Upper lobe of left lung (tissue), 6 donors: ENCODE data around the gene RTCB. TPM values are rescaled to one million over a fixed set of nuclear protein-coding genes. Genes with fewer than 3 reads are reported as not detected.
A peak's percentile ranks its signal among the peaks of the same experiment; 100 is the strongest.

ENCODE experiments used
- ATAC-seq, 2 donors: fragments of 200-7000 bp; cut with Tn5 transposase; one replicate each; pipeline ENCODE4 v1.9.1; 2022; ENCODE audit warnings: mild to moderate bottlenecking in 2 of 2, moderate library complexity in 2 of 2; ENCODE audit not compliant: low FRiP score in 2 of 2
- DNase-seq, 2 donors: peaks; one replicate each; pipeline ENCODE4 v3.0.0-alpha.2; 2019 to 2020
- H3K27ac ChIP-seq, 4 donors: fragments of 200-600 bp; sonication (generic); one replicate each; pipeline ENCODE4 v1.5.1; 2016 to 2019
- H3K27me3 ChIP-seq, 4 donors: fragments of 200-600 bp; sonication (generic); one replicate each; pipeline ENCODE4 v1.5.1; 2017 to 2019
- H3K36me3 ChIP-seq, 4 donors: fragments of 200-600 bp; sonication (generic); one replicate each; pipeline ENCODE4 v1.5.1; 2016 to 2019
- H3K4me1 ChIP-seq, 4 donors: fragments of 200-600 bp; sonication (generic); one replicate each; pipeline ENCODE4 v1.5.1; 2018 to 2019
- H3K4me3 ChIP-seq, 4 donors: fragments of 200-600 bp; sonication (generic); one replicate each; pipeline ENCODE4 v1.5.1; 2017 to 2019; ENCODE audit warnings: mild to moderate bottlenecking in 2 of 4, moderate library complexity in 1 of 4
- H3K9me3 ChIP-seq, 4 donors: fragments of 200-600 bp; sonication (generic); one replicate each; pipeline ENCODE4 v1.5.1; 2018 to 2019
- EP300 ChIP-seq, 4 donors: sonication (generic); formaldehyde crosslinking; IDR thresholded peaks; one replicate each; pipeline ENCODE4 v1.5.1; 2017; ENCODE audit warnings: antibody characterized with exemption in 4 of 4, control low read depth in 2 of 4
- POLR2A ChIP-seq, 4 donors: fragments of 450-650 bp; IDR thresholded peaks; one replicate each; pipeline ENCODE4 v1.5.1; 2016 to 2017; ENCODE audit warnings: antibody characterized with exemption in 4 of 4, mild to moderate bottlenecking in 2 of 4
- POLR2AphosphoS5 ChIP-seq, 2 donors: sonication (generic); formaldehyde crosslinking; IDR thresholded peaks; one replicate each; pipeline ENCODE4 v1.5.1; 2017; ENCODE audit warnings: antibody characterized with exemption in 2 of 2
- WGBS, 2 donors: methylation state at CpG; one replicate each; pipeline ENCODE4 v1.1.5; 2017 to 2018; 5-methylcytosine and 5-hydroxymethylcytosine counted together
- total RNA-seq, 6 donors: library from RNA; depleted of rRNA in 4 of 6; stranded (reverse); fragments of >200 nt in 4 of 6; gene quantifications; one replicate each; pipeline versions ENCODE4 v1.1.0 to v1.2.1, GENCODE V29; 2016 to 2021
- TF ChIP-seq, protein P1 (sequence below), 6 experiments: fragments of 450-650 bp in 4 of 6; fragments of 200-600 bp in 2 of 6; sonication (generic) in 2 of 6; IDR thresholded peaks; one replicate each; pipeline ENCODE4 v1.5.1; 2016 to 2019; ENCODE audit warnings: antibody characterized with exemption in 6 of 6
- donor health status: DM: no; HTN: no; CAD: no; lungs with moderate emphysema.
- donor health status: DM: no; HTN: yes; CAD: no; lungs with severe emphysema.

RTCB gene
- total RNA-seq, 6 donors from 2014 or later, result 45.3 to 71.4 (median 63.7) TPM

DNA sequence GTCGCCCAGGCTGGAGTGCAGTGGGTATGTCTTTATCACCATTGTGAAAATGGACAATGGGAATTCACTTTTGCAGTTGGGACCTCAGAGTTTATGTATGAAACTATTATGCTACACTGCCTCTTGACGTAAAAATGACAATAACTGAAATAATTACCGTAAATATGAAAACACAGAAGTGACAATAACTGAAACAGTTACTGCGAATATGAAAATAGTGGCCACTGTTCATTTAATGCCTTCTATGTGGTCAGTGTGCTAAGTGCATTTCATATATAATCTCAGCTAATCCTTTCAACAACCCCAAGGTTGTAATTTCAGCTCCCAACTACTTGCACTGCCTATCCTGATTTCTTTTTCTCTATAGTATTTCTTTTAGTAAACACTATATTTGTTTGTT is 5.9 kb upstream of the RTCB start:
- no peak for ATAC-seq
- Histone ChIP-seq H3K27me3 (no peaks in the 10 kb centered on the region), H3K4me3 (no peak overlapping the region), H3K27ac (no peak overlapping the region), H3K9me3 (no peaks in the 10 kb centered on the region), H3K36me3 (no peaks in the 10 kb centered on the region), H3K4me1 (peaks cover 0 to under 1% (median 0%) of the 10 kb centered on the region in 4 donors)
- TF ChIP-seq POLR2A (IDR thresholded peaks at IDR 0.05), result no peak
- TF ChIP-seq POLR2AphosphoS5 (IDR thresholded peaks at IDR 0.05), result no peak
- TF ChIP-seq EP300 (IDR thresholded peaks at IDR 0.05), result no peak
- TF ChIP-seq, protein P1, sequence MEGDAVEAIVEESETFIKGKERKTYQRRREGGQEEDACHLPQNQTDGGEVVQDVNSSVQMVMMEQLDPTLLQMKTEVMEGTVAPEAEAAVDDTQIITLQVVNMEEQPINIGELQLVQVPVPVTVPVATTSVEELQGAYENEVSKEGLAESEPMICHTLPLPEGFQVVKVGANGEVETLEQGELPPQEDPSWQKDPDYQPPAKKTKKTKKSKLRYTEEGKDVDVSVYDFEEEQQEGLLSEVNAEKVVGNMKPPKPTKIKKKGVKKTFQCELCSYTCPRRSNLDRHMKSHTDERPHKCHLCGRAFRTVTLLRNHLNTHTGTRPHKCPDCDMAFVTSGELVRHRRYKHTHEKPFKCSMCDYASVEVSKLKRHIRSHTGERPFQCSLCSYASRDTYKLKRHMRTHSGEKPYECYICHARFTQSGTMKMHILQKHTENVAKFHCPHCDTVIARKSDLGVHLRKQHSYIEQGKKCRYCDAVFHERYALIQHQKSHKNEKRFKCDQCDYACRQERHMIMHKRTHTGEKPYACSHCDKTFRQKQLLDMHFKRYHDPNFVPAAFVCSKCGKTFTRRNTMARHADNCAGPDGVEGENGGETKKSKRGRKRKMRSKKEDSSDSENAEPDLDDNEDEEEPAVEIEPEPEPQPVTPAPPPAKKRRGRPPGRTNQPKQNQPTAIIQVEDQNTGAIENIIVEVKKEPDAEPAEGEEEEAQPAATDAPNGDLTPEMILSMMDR (IDR thresholded peaks at IDR 0.05), result no peak
- no peak for DNase-seq
- WGBS, 2 donors, result 65 to 79% methylated on average over 4 of the region's 4 CpGs

DNA sequence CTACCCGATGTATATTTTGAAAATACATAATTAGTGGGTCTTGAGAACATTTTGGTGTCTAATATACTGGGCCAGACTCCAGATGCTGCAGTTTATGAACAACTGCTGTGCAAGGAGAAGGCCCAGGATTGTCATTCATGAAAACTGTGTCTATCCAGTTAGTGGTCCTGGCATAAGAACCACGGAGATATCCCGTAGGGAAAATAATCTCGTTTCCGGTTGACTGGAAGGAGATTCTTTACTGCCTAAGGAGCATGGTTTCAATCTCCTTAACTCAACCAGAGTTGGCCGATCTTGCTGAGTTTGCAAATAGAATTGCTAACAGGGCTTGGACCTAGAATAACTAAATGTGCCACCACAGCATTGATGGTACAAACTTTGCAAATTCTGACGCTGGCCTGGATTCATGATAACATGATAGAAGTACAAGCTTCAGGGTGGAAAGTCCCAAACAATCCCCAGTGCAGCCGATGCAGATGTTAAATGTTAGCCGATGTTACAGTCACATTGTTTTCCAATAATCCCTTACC is 4.6 kb upstream of the RTCB start:
- H3K4me1 ChIP-seq, result peaks cover 0 to 8% (median 2%) of the 10 kb centered on the region in 4 donors
- no peaks in the 10 kb centered on the region for H3K36me3 ChIP-seq
- no peaks in the 10 kb centered on the region for H3K27me3 ChIP-seq
- DNase-seq, result no peak
- H3K4me3 ChIP-seq, result no peak overlapping the region
- TF ChIP-seq POLR2A (IDR thresholded peaks at IDR 0.05) (no peak), EP300 (IDR thresholded peaks at IDR 0.05) (no peak), POLR2AphosphoS5 (IDR thresholded peaks at IDR 0.05) (no peak)
- TF ChIP-seq, protein P1 (IDR thresholded peaks at IDR 0.05), result no peak
- H3K27ac ChIP-seq, result no peak overlapping the region
- no peak for ATAC-seq
- 85 to 89% methylated on average over 9 of the region's 9 CpGs for WGBS, 2 donors
- H3K9me3 ChIP-seq, result no peaks in the 10 kb centered on the region

DNA sequence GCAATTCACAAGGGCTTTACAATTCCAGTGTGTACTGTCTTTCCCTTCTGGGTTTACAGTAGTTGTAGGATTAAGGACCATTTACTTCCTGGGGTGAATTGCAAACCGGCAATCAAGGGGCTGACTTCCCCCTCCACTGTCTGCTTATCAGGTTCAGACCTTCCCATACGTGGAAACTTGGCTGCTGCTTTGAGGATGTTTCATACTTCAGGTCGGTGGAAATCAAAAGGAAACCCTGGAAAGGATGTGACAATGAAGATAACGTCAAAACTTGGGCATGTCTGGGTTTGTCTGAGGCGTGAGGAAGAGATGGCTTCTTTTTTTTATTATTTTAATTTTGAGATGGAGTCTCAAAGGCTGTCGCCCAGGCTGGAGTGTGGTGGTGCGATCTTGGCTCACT is 2.1 kb upstream of the RTCB start:
- no peaks in the 10 kb centered on the region for H3K36me3 ChIP-seq
- no peak overlapping the region for H3K27ac ChIP-seq
- H3K4me1 ChIP-seq, result peaks cover 16 to 25% (median 17%) of the 10 kb centered on the region in 4 donors
- 48 to 50% methylated on average over 7 of the region's 7 CpGs for WGBS, 2 donors
- no peaks in the 10 kb centered on the region for H3K9me3 ChIP-seq
- DNase-seq (no peak), ATAC-seq (no peak)
- TF ChIP-seq, protein P1 (IDR thresholded peaks at IDR 0.05), result no peak
- TF ChIP-seq EP300 (IDR thresholded peaks at IDR 0.05) (no peak), POLR2AphosphoS5 (IDR thresholded peaks at IDR 0.05) (no peak)
- no peaks in the 10 kb centered on the region for H3K27me3 ChIP-seq
- H3K4me3 ChIP-seq, result no peak overlapping the region

DNA sequence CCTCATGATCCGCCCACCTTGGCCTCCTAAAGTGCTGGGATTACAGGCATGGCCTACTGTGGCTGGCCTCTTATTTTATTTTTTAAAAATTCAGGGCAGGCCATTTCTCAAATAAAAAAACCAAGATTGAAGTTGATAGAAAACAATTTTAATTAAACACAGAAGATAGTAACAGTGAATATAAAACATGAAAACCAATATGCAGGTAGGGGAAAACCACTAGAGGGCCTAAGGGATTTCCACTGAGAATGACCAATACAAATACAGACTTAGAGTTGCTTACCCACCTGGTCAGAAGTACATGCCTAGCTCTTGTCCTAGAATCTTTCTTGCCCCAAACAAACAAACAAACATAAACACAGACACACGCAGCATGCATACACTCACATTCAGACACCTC is 1.7 kb upstream of the RTCB start:
- 68 to 84% methylated on average over 2 of the region's 2 CpGs for WGBS, 2 donors
- TF ChIP-seq, protein P1 (IDR thresholded peaks at IDR 0.05), result peak in 4 of 6 experiments; percentile 14 to 34 (median 26)
- no peak for TF ChIP-seq POLR2A (IDR thresholded peaks at IDR 0.05)
- no peak for DNase-seq

DNA sequence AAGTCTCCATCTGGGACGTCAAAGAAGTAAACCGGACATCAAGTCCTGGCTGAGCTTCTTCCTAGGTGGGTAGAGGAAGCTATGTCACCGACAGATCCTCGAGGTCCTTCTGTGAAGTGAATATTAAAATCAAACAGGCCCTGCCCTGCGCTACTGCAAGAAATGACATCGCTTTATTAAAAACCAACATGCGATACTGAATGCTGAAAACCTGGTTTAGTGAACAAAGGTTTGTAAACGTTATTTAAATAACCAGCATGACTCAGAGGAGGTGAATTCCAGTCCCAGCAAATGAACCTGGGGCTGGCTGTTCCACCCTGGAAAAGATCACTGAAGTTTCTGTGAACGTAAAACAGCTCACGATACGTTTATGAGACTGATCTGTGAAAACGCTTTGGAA is 645 bp downstream of the RTCB start:
- WGBS, 2 donors, result 1 to 2% methylated on average over 12 of the region's 12 CpGs
- DNase-seq (no peak), ATAC-seq (peak in 1 of 2 donors; percentile 16)
- Histone ChIP-seq H3K4me3 (peak overlapping the region; percentile 72 to 94 (median 88)), H3K27me3 (no peaks in the 10 kb centered on the region), H3K4me1 (peaks cover 16 to 25% (median 18%) of the 10 kb centered on the region in 4 donors), H3K27ac (peak overlapping the region; percentile 77 to 85 (median 82)), H3K36me3 (peaks cover 6 to 24% (median 13%) of the 10 kb centered on the region in 4 donors), H3K9me3 (no peaks in the 10 kb centered on the region)
- TF ChIP-seq POLR2A (IDR thresholded peaks at IDR 0.05) (no peak), POLR2AphosphoS5 (IDR thresholded peaks at IDR 0.05) (no peak), EP300 (IDR thresholded peaks at IDR 0.05) (no peak)
- TF ChIP-seq, protein P1 (IDR thresholded peaks at IDR 0.05), result no peak

More for the DNA sequence above, 1.7 kb upstream of the RTCB start:
- no peaks in the 10 kb centered on the region for H3K9me3 ChIP-seq
- H3K27me3 ChIP-seq, result no peaks in the 10 kb centered on the region
- no peak overlapping the region for H3K4me3 ChIP-seq
- ATAC-seq, result no peak
- H3K4me1 ChIP-seq, result peaks cover 16 to 25% (median 17%) of the 10 kb centered on the region in 4 donors
- H3K36me3 ChIP-seq, result peaks cover 0 to under 1% (median 0%) of the 10 kb centered on the region in 4 donors
- no peak overlapping the region for H3K27ac ChIP-seq
